ENCODE measurements around the gene ITSN1.

Gene ITSN1

DNA sequence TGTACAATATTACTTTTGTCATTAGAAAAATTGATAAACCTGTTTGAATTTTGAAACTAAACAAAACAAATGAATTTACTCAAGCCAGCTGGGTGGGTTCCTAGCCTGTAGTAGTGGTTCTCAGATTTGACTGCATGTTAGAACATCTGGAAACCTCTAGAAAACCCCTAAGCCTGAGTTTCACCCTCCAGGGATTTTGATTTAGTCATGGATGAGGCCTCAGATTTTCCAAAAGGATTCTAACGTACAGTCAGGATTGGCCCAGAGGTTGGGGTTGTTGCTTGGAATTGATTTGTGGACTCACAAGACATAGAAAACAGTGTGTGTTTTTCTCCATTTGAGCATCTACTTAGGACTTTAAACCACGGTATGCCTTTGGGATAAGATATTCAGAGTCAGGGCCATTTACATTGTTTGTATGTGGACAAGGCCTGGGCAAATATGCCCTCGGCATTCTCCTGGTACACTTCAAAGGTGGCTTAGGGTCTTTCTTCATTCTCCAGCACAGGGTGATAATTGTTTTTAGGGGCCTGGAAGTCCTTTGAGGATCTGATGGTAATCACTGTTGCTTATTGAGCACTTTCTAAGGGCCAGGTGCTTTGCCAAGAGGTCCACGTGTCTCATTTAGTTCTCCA, 230.7 kb downstream of the ITSN1 start:
- no peak for DNase-seq (ENCODE audit: low read depth)
- H3K4me3 ChIP-seq (ENCODE audit: low read depth, low read length), result no peak overlapping the region
- TF ChIP-seq, protein P1, sequence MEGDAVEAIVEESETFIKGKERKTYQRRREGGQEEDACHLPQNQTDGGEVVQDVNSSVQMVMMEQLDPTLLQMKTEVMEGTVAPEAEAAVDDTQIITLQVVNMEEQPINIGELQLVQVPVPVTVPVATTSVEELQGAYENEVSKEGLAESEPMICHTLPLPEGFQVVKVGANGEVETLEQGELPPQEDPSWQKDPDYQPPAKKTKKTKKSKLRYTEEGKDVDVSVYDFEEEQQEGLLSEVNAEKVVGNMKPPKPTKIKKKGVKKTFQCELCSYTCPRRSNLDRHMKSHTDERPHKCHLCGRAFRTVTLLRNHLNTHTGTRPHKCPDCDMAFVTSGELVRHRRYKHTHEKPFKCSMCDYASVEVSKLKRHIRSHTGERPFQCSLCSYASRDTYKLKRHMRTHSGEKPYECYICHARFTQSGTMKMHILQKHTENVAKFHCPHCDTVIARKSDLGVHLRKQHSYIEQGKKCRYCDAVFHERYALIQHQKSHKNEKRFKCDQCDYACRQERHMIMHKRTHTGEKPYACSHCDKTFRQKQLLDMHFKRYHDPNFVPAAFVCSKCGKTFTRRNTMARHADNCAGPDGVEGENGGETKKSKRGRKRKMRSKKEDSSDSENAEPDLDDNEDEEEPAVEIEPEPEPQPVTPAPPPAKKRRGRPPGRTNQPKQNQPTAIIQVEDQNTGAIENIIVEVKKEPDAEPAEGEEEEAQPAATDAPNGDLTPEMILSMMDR (IDR thresholded peaks at IDR 0.05; ENCODE audit: control insufficient read depth, extremely low read depth, insufficient read depth), result no peak

DNA sequence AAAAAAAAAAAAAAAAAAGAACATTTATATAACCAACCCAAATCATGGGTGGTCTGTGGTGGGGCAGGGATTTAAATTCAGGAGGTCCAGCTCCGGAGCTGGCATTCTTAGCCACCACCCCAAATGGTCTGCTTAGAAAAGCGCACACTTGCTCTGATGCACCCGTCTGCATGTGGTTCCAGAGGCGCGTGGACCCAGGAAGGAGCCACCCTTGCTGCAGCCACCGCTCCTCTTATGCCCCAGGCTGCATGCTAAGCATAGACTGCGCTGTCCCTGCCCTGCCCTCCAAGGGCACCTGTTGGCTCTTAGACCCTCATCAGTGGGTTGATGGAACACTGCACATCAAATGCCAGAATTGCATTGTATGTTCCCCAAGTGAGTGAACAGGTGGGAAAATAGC, 231.9 kb downstream of the ITSN1 start:
- no peak overlapping the region for H3K4me3 ChIP-seq (ENCODE audit: low read depth, low read length)
- no peak for DNase-seq (ENCODE audit: low read depth)
- TF ChIP-seq, protein P1 (IDR thresholded peaks at IDR 0.05; ENCODE audit: control insufficient read depth, extremely low read depth, insufficient read depth), result no peak

DNA sequence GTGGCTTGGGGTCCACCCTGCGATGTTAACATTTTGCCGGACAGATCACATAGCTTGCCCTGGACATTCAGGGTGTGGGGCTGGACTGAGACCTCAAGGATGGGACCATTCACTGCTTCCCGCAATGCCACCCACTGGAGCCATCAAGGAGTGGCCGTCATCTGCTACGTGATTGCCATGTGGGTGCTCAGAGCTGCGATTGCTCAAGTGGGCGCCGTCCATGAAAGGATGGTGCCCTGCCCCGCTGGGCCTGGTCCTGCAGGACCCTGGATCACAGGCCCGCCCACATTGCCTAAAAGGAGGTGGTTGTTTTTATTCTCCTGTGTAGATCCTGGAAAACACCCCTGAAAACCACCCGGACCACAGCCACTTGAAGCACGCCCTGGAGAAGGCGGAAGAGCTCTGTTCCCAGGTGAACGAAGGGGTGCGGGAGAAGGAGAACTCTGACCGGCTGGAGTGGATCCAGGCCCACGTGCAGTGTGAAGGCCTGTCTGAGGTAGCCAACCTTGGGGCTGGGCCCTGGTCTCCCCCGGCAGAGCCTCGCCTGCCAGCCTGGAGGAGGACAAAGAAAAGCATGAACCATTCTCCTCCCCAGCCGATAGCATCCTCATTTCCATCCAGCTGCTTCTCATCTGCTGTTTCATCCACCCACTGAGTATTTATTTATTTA, 232.9 kb downstream of the ITSN1 start:
- DNase-seq (ENCODE audit: low read depth), result no peak
- H3K4me3 ChIP-seq (ENCODE audit: low read depth, low read length), result no peak overlapping the region
- TF ChIP-seq, protein P1 (IDR thresholded peaks at IDR 0.05; ENCODE audit: control insufficient read depth, extremely low read depth, insufficient read depth), result no peak

DNA sequence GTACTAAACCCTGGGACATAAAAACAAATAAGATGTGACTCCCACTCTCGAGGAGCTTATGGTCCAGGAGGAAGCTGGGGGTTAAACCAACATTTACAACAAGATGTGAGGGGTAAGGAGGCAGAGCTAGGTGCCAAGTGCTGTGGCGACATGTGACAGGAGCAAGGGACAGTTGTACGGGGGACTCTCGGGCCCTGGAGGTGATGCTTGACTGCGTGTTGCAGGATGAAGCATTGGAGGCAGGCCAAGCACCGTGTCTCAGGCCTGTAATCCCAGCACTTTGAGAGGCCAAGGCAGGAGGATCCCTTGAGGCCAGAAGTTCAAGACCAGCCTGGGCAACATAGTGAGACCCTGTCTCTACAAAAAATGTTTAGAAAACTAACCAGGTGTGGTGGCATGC, 236.5 kb downstream of the ITSN1 start:
- TF ChIP-seq, protein P1 (IDR thresholded peaks at IDR 0.05; ENCODE audit: control insufficient read depth, extremely low read depth, insufficient read depth), result no peak
- no peak for DNase-seq (ENCODE audit: low read depth)
- H3K4me3 ChIP-seq (ENCODE audit: low read depth, low read length), result no peak overlapping the region

DNA sequence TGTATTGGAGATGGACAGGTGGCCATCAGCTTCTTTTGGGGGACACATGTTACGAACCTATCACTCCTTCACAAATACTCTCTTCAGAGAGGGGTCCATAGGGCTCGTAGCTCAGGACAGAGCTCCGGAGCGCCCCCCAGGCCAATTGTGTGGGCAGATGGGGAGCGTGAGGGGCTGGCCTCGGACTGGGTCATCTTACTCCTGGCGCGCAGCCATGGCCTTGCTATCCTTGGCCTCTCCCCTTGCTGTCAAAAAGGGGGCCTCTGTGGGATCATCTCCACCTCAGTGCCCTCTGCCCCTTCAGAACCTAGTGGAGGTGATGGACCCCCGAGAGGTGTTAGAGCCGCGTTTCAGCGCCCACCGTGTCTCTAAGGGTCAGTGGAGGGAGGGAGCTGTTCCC, 238.3 kb downstream of the ITSN1 start:
- H3K4me3 ChIP-seq (ENCODE audit: low read depth, low read length), result no peak overlapping the region
- no peak for DNase-seq (ENCODE audit: low read depth)
- TF ChIP-seq, protein P1 (IDR thresholded peaks at IDR 0.05; ENCODE audit: control insufficient read depth, extremely low read depth, insufficient read depth), result no peak

DNA sequence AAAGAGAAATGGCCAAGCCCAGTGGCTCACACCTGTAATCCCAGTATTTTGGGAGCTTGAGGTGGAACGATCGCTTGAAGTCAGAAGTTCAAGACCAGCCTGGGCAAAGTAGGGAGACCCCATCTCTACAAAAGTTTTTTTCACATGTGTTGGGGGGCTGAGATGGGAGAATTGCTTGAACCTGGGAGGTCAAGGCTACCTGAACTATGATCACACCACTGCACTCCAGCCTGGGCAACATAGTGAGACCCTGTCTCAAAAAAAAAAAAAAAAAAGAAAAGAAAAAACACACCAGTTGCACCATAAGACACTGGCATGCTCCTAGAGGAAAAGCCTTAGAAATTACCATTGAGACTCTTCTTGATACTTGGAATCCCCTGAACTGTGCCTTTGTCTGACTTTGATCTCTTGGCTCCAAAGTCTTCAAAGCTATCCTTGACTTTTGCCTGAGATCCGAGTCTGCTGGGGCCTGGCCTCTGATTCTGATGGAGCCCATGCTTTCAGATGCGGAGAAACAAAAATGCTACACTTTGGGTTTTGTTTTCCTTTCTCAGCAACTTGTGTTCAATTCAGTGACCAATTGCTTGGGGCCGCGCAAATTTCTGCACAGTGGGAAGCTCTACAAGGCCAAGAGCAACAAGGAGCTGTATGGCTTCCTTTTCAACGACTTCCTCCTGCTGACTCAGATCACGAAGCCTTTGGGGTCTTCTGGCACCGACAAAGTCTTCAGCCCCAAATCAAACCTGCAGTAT, 239.6 kb downstream of the ITSN1 start:
- no peak overlapping the region for H3K4me3 ChIP-seq (ENCODE audit: low read depth, low read length)
- TF ChIP-seq, protein P1 (IDR thresholded peaks at IDR 0.05; ENCODE audit: control insufficient read depth, extremely low read depth, insufficient read depth), result no peak
- no peak for DNase-seq (ENCODE audit: low read depth)

Measured in LNCaP clone FGC (cell line).